DND-41 (cell line): ENCODE data around the gene SPIB.

Experiments
- EZH2 ChIP-seq: IDR thresholded peaks from 3 replicates; pipeline ENCODE4 v1.6.1; 2012; ENCODE audit warnings: borderline replicate concordance, low read depth, mild to moderate bottlenecking, moderate library complexity, low read length, inconsistent platforms; ENCODE audit not compliant: severe bottlenecking
- TF ChIP-seq, protein P1 (sequence below): IDR thresholded peaks from 2 replicates; pipeline ENCODE4 v1.5.1; 2012; ENCODE audit warnings: borderline replicate concordance, low read length, moderate library complexity, mild to moderate bottlenecking; ENCODE audit not compliant: poor library complexity, severe bottlenecking; ENCODE audit errors: extremely low read depth

GRCh38 chr19:50464348-50464747 is 45.6 kb downstream of the SPIB start:
- TF ChIP-seq EZH2 = no peak
- TF ChIP-seq, protein P1, sequence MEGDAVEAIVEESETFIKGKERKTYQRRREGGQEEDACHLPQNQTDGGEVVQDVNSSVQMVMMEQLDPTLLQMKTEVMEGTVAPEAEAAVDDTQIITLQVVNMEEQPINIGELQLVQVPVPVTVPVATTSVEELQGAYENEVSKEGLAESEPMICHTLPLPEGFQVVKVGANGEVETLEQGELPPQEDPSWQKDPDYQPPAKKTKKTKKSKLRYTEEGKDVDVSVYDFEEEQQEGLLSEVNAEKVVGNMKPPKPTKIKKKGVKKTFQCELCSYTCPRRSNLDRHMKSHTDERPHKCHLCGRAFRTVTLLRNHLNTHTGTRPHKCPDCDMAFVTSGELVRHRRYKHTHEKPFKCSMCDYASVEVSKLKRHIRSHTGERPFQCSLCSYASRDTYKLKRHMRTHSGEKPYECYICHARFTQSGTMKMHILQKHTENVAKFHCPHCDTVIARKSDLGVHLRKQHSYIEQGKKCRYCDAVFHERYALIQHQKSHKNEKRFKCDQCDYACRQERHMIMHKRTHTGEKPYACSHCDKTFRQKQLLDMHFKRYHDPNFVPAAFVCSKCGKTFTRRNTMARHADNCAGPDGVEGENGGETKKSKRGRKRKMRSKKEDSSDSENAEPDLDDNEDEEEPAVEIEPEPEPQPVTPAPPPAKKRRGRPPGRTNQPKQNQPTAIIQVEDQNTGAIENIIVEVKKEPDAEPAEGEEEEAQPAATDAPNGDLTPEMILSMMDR = no peak
